HEK293 (cell line): Measurements from ENCODE around the gene TIMM10.

Experiments
- KLF8 ChIP-seq: fragments of 450-650 bp; formaldehyde crosslinking; IDR thresholded peaks from 2 replicates; pipeline ENCODE4 v1.5.1; 2016; ENCODE audit warnings: missing biosample characterization, missing genetic modification characterization
- ZFP41 ChIP-seq: fragments of 450-650 bp; formaldehyde crosslinking; IDR thresholded peaks from 2 replicates; pipeline ENCODE4 v1.5.1; 2016; ENCODE audit warnings: missing biosample characterization, missing genetic modification characterization, borderline replicate concordance
- ZNF132 ChIP-seq: fragments of 450-650 bp; formaldehyde crosslinking; IDR thresholded peaks from 2 replicates; pipeline ENCODE4 v1.5.1; 2017; ENCODE audit warnings: missing biosample characterization, missing genetic modification characterization, borderline replicate concordance
- ZNF624 ChIP-seq: fragments of 450-650 bp; formaldehyde crosslinking; IDR thresholded peaks from 2 replicates; pipeline ENCODE4 v1.5.1; 2017; ENCODE audit warnings: missing biosample characterization, missing genetic modification characterization
- ZNF768 ChIP-seq: fragments of 450-650 bp; formaldehyde crosslinking; IDR thresholded peaks from 2 replicates; pipeline ENCODE4 v1.5.1; 2018; ENCODE audit warnings: missing biosample characterization, mild to moderate bottlenecking, missing genetic modification characterization
- TF ChIP-seq, protein P1 (sequence below): fragments of 450-650 bp; formaldehyde crosslinking; IDR thresholded peaks from 2 replicates; pipeline ENCODE4 v1.5.1; 2016; ENCODE audit warnings: missing biosample characterization, missing genetic modification characterization
- TF ChIP-seq, protein P2 (sequence below): fragments of 450-650 bp; formaldehyde crosslinking; IDR thresholded peaks from 2 replicates; pipeline ENCODE4 v1.5.1; 2016; ENCODE audit warnings: missing biosample characterization, missing genetic modification characterization
- TF ChIP-seq, protein P3 (sequence below): fragments of 450-650 bp; formaldehyde crosslinking; IDR thresholded peaks from 2 replicates; pipeline ENCODE4 v1.5.1; 2016; ENCODE audit warnings: missing biosample characterization, missing genetic modification characterization
- TF ChIP-seq, protein P4 (sequence below): fragments of 450-650 bp; formaldehyde crosslinking; IDR thresholded peaks from 2 replicates; pipeline ENCODE4 v1.5.1; 2016; ENCODE audit warnings: missing biosample characterization, missing genetic modification characterization
- TF ChIP-seq, protein P5 (sequence below): fragments of 450-650 bp; formaldehyde crosslinking; IDR thresholded peaks from 2 replicates; pipeline ENCODE4 v1.5.1; 2016; ENCODE audit warnings: missing biosample characterization, missing genetic modification characterization, borderline replicate concordance
- TF ChIP-seq, protein P6 (sequence below): fragments of 450-650 bp; formaldehyde crosslinking; IDR thresholded peaks from 2 replicates; pipeline ENCODE4 v1.5.1; 2016; ENCODE audit warnings: missing biosample characterization, missing genetic modification characterization, low read depth
- TF ChIP-seq, protein P7 (sequence below): fragments of 450-650 bp; formaldehyde crosslinking; IDR thresholded peaks from 2 replicates; pipeline ENCODE4 v1.5.1; 2016; ENCODE audit warnings: missing biosample characterization, missing genetic modification characterization

DNA sequence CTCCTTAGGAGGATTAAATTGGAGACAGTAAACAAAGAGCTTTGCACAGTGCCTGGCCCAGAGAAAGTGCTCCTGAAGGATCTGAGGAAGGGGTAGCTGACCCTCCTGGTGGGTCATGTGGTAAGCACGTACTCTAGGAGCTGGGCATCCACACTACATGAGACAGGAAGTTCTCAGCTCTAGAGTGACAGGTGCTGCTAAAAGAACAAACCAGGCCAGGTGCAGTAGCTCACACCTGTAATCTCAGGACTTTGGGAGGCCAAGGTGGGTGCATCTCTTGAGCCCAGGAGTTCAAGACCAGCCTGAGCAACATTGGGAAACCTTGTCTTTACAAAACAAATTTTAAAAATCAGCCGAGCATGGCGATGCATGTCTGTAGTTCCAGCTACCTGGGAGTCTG is 28.2 kb downstream of the TIMM10 start:
- TF ChIP-seq ZNF624 (tag by site-specific recombination), result no peak
- TF ChIP-seq, protein P1, sequence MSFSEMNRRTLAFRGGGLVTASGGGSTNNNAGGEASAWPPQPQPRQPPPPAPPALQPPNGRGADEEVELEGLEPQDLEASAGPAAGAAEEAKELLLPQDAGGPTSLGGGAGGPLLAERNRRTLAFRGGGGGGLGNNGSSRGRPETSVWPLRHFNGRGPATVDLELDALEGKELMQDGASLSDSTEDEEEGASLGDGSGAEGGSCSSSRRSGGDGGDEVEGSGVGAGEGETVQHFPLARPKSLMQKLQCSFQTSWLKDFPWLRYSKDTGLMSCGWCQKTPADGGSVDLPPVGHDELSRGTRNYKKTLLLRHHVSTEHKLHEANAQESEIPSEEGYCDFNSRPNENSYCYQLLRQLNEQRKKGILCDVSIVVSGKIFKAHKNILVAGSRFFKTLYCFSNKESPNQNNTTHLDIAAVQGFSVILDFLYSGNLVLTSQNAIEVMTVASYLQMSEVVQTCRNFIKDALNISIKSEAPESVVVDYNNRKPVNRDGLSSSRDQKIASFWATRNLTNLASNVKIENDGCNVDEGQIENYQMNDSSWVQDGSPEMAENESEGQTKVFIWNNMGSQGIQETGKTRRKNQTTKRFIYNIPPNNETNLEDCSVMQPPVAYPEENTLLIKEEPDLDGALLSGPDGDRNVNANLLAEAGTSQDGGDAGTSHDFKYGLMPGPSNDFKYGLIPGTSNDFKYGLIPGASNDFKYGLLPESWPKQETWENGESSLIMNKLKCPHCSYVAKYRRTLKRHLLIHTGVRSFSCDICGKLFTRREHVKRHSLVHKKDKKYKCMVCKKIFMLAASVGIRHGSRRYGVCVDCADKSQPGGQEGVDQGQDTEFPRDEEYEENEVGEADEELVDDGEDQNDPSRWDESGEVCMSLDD (tag by site-specific recombination), result no peak
- TF ChIP-seq, protein P2, sequence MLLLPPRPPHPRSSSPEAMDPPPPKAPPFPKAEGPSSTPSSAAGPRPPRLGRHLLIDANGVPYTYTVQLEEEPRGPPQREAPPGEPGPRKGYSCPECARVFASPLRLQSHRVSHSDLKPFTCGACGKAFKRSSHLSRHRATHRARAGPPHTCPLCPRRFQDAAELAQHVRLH (tag by site-specific recombination), result no peak
- TF ChIP-seq, protein P3, sequence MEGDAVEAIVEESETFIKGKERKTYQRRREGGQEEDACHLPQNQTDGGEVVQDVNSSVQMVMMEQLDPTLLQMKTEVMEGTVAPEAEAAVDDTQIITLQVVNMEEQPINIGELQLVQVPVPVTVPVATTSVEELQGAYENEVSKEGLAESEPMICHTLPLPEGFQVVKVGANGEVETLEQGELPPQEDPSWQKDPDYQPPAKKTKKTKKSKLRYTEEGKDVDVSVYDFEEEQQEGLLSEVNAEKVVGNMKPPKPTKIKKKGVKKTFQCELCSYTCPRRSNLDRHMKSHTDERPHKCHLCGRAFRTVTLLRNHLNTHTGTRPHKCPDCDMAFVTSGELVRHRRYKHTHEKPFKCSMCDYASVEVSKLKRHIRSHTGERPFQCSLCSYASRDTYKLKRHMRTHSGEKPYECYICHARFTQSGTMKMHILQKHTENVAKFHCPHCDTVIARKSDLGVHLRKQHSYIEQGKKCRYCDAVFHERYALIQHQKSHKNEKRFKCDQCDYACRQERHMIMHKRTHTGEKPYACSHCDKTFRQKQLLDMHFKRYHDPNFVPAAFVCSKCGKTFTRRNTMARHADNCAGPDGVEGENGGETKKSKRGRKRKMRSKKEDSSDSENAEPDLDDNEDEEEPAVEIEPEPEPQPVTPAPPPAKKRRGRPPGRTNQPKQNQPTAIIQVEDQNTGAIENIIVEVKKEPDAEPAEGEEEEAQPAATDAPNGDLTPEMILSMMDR (tag by site-specific recombination), result no peak
- TF ChIP-seq, protein P4, sequence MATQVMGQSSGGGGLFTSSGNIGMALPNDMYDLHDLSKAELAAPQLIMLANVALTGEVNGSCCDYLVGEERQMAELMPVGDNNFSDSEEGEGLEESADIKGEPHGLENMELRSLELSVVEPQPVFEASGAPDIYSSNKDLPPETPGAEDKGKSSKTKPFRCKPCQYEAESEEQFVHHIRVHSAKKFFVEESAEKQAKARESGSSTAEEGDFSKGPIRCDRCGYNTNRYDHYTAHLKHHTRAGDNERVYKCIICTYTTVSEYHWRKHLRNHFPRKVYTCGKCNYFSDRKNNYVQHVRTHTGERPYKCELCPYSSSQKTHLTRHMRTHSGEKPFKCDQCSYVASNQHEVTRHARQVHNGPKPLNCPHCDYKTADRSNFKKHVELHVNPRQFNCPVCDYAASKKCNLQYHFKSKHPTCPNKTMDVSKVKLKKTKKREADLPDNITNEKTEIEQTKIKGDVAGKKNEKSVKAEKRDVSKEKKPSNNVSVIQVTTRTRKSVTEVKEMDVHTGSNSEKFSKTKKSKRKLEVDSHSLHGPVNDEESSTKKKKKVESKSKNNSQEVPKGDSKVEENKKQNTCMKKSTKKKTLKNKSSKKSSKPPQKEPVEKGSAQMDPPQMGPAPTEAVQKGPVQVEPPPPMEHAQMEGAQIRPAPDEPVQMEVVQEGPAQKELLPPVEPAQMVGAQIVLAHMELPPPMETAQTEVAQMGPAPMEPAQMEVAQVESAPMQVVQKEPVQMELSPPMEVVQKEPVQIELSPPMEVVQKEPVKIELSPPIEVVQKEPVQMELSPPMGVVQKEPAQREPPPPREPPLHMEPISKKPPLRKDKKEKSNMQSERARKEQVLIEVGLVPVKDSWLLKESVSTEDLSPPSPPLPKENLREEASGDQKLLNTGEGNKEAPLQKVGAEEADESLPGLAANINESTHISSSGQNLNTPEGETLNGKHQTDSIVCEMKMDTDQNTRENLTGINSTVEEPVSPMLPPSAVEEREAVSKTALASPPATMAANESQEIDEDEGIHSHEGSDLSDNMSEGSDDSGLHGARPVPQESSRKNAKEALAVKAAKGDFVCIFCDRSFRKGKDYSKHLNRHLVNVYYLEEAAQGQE (tag by site-specific recombination), result no peak
- no peak for TF ChIP-seq ZNF768 (tag by site-specific recombination)
- TF ChIP-seq ZFP41 (tag by site-specific recombination), result no peak
- TF ChIP-seq, protein P5, sequence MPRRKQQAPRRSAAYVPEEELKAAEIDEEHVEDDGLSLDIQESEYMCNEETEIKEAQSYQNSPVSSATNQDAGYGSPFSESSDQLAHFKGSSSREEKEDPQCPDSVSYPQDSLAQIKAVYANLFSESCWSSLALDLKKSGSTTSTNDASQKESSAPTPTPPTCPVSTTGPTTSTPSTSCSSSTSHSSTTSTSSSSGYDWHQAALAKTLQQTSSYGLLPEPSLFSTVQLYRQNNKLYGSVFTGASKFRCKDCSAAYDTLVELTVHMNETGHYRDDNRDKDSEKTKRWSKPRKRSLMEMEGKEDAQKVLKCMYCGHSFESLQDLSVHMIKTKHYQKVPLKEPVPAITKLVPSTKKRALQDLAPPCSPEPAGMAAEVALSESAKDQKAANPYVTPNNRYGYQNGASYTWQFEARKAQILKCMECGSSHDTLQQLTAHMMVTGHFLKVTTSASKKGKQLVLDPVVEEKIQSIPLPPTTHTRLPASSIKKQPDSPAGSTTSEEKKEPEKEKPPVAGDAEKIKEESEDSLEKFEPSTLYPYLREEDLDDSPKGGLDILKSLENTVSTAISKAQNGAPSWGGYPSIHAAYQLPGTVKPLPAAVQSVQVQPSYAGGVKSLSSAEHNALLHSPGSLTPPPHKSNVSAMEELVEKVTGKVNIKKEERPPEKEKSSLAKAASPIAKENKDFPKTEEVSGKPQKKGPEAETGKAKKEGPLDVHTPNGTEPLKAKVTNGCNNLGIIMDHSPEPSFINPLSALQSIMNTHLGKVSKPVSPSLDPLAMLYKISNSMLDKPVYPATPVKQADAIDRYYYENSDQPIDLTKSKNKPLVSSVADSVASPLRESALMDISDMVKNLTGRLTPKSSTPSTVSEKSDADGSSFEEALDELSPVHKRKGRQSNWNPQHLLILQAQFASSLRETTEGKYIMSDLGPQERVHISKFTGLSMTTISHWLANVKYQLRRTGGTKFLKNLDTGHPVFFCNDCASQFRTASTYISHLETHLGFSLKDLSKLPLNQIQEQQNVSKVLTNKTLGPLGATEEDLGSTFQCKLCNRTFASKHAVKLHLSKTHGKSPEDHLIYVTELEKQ, result no peak
- TF ChIP-seq, protein P6, sequence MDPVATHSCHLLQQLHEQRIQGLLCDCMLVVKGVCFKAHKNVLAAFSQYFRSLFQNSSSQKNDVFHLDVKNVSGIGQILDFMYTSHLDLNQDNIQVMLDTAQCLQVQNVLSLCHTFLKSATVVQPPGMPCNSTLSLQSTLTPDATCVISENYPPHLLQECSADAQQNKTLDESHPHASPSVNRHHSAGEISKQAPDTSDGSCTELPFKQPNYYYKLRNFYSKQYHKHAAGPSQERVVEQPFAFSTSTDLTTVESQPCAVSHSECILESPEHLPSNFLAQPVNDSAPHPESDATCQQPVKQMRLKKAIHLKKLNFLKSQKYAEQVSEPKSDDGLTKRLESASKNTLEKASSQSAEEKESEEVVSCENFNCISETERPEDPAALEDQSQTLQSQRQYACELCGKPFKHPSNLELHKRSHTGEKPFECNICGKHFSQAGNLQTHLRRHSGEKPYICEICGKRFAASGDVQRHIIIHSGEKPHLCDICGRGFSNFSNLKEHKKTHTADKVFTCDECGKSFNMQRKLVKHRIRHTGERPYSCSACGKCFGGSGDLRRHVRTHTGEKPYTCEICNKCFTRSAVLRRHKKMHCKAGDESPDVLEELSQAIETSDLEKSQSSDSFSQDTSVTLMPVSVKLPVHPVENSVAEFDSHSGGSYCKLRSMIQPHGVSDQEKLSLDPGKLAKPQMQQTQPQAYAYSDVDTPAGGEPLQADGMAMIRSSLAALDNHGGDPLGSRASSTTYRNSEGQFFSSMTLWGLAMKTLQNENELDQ, result no peak
- TF ChIP-seq KLF8, result no peak
- TF ChIP-seq, protein P7, sequence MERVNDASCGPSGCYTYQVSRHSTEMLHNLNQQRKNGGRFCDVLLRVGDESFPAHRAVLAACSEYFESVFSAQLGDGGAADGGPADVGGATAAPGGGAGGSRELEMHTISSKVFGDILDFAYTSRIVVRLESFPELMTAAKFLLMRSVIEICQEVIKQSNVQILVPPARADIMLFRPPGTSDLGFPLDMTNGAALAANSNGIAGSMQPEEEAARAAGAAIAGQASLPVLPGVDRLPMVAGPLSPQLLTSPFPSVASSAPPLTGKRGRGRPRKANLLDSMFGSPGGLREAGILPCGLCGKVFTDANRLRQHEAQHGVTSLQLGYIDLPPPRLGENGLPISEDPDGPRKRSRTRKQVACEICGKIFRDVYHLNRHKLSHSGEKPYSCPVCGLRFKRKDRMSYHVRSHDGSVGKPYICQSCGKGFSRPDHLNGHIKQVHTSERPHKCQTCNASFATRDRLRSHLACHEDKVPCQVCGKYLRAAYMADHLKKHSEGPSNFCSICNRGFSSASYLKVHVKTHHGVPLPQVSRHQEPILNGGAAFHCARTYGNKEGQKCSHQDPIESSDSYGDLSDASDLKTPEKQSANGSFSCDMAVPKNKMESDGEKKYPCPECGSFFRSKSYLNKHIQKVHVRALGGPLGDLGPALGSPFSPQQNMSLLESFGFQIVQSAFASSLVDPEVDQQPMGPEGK (tag by site-specific recombination), result no peak
- TF ChIP-seq ZNF132 (tag by site-specific recombination), result no peak
